KBM-7 (cell line): ENCODE data around the gene NFU1.
A peak's percentile ranks its signal among the peaks of the same experiment; 100 is the strongest.

Experiments used
- DNase-seq: peaks from one replicate; pipeline ENCODE4 v3.0.0-alpha.2; 2015
- in situ Hi-C: fragments of 300-500 bp; cut with MboI; formaldehyde crosslinking; loops from 2 replicates; pipeline ENCODE4 v1.14.3; 2020; ENCODE audit warnings: low sequenced_read_pairs, low pct_unique_long_range_greater_than_20kb, mixed read lengths

The NFU1 gene

DNA sequence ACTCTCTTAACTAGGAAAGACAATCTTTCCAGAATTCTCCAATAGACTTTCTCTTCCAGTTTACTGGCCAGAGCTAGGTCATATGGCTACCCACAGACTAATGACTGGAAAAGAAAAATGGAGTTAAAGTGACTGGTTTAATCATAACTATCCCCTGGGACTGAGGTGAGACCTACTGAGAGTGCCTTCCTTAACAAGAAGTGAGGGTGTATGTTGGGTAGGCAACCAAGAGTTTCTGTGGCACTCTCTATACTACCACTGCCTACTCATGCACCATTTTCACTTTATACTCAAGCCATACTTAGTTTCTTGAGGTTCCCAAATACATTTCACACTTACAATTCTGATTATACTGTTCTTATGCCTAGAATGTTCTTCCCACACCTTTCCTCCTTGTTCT, 43.3 kb downstream of the NFU1 start:
- DNase-seq = no peak
- in situ Hi-C loops = no loop called here

DNA sequence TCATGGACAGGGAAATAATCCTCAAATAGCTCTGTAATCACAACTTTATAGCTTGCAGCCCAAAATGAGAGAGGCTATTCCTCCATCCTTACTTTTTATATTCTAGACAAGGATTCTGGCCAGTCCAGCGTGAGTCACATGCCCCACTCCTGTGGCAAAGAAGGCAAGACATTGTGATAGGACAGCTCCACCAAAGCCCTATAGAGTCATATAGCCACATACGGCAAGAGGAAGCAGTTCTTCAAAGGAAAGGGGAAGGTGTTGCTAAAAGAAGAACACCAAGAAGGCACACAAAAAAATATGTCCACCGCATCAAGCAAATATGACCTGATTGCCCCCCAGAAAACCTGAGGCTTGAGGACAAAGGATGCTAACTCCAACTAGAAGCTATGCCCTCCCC, 46.8 kb downstream of the NFU1 start:
- in situ Hi-C loops = no loop called here
- peak; percentile 69 for DNase-seq

DNA sequence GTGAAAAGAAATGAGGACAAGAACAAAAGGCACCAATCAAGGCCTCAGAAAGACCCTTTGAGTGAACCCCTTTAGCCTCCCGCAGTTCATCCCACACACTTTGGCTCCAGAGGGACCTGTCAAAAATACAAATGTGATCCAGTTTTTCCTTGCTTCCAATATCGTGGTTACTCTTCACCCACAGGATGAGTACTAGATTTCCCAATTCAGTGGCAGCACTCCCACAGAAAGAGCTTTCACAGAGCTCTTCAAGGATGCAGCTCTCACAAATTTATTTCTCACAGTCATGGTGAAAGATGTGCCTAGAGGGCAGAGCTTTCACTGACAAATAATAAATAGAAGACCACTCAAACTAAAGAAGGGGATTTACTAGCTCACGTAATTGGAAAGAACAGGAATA, 47.2 kb downstream of the NFU1 start:
- in situ Hi-C loops = no loop called here
- no peak for DNase-seq

DNA sequence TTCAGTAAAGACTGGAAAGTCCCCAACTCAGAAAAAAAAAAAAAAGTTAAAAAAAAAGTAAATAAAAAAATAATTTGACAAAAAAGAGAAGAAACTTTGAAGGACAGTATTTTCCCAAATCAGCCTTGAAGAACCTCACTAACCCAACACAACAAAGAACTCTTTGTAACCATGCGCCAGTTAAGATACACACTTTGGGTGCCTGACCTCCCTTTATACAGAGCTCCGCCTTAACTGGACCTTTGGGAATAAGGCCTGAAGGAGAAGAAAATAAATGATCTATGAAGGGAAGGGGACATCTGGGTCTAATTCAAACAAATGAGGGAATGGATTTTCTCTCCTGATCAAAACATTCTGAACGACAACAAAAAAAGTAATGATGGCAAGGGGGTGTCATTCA, 48.0 kb downstream of the NFU1 start:
- in situ Hi-C loops = no loop called here
- DNase-seq = no peak

DNA sequence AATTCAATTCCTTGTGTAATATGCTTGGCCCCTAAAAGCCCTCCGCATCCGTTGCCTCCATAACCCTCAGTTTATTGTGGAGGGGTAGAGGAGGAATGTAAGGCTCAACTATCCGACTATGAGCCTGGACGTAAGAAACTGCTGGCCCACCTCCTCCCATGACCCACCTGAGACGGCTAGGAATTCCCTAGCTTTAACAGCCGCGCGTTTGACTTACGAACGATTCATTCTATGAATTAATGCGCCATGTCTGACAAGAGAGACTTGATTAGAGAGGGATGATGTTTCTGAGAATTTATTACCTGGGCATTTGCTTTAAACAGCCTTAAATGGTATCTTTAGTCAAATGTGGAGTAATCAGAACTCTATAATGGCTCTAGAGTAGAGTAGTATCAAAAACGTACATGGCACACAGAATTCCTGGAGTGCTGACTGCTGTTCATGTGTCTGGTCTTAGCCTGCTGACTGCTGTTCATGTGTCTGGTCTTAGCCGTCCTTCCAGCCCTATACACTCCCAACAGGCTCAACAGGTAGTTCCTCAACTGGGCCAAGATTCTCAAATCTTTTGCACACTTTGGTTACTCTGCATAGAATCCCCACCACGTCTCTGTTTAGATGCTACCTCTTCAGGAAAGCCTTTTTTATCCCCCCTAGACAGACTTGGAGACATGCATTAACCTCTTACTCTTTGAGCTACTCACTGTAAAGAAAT, 49.3 kb downstream of the NFU1 start:
- in situ Hi-C loops = no loop called here
- no peak for DNase-seq

DNA sequence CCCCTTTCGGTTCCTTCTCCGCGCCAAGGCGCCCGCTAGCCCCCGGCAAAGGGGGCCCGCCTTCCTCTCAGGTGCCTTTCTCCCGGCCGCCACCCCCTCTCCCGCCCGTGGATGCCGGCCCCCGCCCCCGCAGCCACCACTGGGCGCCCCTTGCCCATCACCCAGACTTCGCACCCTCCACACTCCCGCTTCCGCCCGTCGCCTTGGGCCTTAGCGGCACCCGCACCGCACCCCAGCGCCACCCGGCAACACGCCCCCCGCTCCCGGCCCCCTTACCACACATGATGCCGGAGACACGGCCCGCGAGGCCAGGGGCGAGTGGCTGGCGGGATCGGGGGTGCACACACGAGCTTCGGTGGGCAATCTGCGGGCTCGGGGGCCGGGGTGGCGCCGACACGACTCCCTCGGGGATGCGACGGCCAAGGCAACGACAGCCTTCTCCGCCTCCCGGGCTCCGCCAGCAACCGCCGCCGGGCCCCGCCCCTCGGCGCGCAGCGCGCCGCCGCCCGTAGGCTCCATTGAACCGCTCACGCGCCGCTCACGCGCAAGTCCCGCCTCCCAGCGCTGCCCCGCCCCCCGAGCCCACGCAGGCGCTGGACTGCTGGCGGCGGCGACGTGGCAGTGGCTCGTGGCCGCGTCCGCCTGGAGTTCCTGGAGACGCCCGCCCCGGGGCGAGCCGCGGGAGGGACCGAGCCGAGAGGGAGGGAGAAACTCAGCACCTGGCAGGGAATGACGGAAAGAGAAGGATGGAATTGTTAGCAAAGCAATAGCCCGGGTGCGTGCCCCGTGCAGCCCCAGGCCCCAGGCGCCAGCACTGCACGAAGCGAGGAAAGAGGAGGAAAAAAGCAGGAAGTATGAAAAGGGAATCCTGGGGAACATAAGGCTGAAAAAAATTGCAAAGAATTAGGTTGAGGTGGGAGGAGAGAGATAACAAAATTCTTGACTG, 50.2 kb downstream of the NFU1 start, which contains the start of gene GFPT1:
TSS of gene GFPT1 (minus strand) at position 439 of the 946 bp plus-strand sequence. CDS start at position 283, 156 bp downstream.
- in situ Hi-C loops = no loop called here
- peak; percentile 93 for DNase-seq

DNA sequence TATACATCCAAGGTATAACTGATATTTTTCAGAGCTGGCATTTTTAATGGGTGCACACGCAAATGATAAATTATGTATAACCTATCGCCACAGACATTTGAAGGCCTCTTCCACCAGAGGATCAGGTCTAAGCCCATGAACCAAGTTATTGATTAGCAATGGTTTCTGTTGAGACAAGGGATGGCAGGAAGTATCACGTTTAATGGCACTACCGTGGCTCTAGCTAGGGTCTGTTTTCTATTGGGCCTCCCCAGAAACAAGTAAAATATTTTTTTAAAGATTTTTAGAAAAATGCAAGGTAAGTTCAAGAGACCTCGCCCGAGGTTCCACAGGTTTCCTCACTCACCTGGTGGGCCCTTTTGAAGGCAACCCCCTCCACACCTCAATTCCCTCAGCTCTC, 50.9 kb downstream of the NFU1 start:
- DNase-seq = peak; percentile 30
- in situ Hi-C loops = no loop called here

DNA sequence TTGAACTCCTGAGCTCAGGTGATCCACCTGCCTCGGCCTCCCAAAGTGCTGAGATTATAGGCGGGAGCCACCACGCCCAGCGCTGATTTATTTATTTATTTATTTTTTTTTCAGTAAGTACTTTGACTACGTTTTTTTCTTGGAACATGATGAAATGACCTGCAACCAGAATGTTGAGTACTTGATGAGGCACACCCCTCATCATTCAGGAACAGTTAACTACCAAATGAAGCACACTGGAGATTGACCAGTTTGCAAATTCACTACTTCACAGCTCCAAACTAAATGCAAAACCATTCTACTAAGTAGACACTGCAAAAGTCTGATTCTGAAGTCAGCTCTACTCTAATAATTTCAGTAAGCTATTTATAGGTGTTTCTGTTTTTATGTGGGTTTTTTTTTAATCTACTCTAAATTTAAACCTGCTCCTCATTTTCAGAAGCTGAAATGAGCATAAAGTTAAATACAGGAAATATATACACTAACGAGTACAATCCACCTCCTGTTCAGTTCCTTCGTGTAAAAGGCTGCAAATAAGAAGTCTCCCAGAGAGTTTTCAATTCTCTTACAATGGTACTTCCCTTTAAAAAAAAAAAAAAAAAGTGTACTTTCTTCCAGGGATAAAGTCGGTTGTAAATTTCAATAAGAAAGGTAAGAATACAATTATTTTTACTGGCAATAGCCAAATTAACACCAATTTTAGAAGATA, 51.6 kb downstream of the NFU1 start:
- peak; percentile 30 for DNase-seq
- in situ Hi-C loops = no loop called here

DNA sequence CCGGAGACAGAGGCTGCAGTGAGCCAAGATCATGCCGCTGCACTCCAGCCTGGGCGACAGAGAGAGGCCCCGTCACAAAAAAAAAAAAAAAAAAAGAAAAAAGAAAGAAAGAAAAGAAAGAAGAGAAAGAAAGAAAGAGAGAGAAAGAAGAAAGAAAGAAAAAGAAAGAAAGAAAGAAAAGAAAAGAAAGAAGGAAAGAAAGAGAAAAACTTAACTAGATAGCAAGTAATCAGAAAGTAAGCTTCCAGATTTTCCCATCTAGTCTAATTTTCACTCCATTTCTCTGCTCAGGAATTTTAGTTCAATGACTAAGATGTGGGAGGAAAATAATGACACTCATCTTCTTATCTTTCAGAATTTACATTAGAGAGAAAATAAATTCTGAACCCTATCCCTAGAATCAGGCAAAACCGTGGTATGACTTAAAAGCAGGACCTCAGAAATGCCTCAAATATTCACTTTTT, 52.6 kb downstream of the NFU1 start:
- no peak for DNase-seq

DNA sequence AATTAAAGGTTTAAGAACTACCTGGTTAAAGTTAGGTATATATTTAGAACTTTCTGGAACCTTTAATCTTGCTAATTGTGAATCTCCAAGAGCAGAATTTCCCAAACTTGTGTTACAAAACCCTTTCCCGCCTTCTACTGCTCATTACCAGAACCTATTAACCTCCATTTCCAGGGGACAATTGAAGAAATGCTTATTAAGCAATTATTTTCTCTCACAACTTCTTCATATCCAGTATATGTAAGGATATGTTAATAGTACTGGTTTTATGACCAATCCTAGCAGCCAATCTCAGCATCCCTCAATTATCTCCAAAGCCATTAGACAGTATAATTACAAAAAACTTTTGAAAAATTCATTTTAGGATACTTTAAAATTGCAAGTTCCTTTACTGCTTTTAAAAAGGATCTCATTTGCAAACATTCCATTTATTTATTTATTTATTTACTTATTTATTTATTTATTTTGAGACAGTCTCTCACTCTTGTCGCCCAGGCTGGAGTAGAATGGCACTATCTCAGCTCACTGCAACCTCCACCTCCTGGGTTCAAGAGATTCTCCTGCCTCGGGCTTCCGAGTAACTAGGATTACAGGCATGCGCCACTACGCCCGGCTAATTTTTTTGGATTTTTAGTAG, 53.9 kb downstream of the NFU1 start:
- in situ Hi-C loops = no loop called here
- DNase-seq = no peak

More for the DNA sequence above, 52.6 kb downstream of the NFU1 start:
- in situ Hi-C loops = no loop called here

DNA sequence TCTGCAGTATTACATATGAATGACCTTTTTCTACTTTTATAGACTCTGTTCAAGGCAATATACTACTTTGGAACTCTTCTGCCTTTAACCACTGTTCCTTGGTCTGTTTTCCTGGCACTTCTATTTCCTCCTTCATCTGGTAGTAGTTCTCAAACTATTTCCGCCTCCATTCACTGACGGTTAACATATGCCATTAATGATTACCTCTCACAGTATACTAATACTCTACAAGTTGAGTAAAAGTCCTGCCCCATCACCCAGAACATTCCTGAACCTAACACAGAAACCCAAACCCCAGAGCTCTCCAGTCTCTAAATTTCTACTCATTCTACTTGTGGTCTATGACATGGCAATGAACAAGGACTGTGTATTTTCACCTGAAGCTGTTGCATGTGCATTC, 54.7 kb downstream of the NFU1 start:
- no peak for DNase-seq
- in situ Hi-C loops = no loop called here

DNA sequence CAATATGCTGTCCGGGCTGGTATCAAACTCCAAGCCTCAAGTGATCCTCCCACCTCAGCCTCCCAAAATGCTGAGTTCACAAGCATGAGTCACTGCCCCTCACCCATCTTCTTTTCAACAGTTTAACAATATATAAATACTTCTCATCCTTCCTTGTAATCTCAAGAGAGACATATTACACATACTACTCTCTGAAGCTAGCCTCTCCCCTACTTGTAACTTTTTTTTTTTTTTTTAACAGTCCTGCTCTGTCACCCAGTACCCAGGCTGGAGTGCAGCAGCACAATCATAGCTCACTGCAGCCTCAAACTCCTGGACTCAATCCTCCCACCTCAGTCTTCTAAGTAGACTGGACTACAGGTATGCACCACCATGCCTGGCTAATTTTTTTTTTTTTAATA, 55.9 kb downstream of the NFU1 start:
- in situ Hi-C loops = no loop called here
- no peak for DNase-seq

DNA sequence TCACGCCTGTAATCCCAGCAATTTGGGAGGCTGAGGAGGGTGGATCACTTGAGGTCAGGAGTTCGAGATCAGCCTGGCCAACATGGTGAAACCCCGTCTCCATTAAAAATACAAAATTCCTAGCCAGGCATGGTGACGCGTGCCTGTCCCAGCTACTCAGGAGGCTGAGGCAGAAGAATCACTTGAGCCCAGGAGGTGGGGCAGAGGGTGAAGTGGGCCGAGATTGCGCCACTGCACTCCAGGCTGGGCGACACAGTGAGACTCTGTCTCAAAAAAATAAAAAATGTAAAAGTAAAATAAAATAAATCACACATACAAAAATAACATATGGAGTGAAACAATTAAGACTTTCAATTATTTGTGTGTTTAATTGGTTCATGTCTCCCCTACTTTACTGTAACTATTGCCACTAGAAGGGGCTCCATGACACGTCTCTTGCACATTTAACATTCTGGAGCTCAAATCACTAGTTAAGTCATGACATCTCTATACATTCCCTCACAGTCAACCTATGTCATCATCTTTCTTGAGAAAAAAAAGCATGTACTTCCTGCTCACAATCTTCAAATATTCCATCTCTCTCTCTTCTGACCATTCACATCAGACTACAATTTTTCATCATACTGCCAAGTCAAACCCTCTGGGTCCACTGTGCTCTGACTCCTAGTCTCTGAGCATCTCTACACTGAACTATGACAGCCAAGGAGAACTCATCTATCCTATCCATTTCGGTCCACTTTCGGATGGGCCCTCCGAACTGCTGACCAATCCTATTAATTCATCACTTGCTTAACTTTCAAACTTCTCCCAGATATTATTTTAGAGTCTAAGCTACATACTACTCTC, 56.9 kb downstream of the NFU1 start:
- DNase-seq = no peak
- in situ Hi-C loops = no loop called here

DNA sequence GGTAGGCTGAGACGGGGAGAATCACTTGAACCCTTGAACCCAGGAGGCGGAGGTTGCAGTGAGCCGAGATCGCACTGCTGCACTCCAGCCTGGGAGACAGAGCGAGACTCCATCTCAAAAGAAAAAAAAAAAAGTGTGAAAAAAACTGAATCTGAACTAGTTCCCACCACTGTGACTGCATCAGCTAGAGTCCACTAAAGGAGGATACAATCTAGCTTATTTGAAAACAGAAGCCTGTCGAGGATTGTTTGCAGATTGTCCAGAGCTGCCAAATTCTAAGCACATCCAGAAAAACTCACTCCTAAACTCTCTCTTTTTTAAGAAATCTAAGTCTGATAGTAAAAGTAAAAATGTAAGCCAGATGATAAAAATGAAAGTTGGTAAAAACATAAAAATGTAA, 60.8 kb downstream of the NFU1 start:
- in situ Hi-C loops = no loop called here
- no peak for DNase-seq

DNA sequence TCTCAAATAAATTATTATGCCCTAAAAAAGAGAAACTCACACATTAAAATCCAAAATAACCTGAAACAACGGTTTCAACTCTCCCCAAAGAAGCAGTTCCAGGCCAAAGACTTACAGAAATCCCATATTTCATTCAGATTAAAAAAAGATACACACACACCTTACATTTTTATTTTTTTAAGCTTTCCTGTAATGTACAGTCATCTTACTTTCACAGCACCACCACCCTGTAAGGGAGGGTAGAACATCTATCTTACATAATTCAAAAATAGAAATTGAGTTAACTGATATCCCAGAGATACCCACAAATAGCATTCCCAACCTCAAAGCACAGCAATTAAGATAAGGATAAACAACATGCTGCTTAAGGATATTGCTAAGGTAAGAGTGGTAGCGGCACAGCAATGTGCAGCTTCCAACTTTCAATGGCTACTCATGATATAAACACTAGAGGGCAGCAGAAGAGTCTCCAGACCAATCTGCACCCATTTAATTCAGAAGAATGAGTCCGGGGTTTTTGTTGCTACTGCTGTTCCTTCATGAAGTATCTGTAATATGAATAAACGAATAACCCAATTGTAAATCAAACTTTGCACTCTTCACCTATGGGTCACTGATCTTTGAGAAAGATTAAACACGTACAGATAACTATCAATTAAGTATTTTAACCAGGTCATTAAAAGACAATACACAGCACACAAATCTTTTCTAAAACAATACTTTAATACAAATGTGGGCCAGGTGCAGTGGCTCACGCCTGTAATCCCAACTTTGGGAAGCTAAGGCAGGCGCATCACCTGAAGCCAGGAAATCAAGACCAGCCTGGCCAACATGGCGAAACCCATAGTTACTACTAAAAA, 61.5 kb downstream of the NFU1 start:
- in situ Hi-C loops = no loop called here
- peak; percentile 80 for DNase-seq

DNA sequence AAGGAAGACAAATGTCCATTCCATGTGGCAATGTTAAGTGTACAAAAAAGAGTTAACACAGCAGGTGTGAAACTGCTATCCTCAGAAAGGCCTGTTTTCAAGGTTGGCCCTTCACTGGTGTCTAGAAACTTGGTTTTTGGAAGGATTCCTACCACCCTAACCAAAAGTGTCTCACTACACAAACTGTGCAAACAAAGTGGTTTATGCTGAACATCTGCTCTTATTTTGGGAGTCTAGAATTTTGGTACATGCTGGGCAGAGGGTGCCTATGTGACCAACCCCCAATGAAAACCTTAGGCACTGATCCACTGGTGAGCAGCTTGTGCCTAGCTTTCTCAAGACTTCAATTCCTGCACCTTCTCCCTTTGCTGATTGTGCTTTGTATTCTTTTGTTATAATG, 64.5 kb downstream of the NFU1 start:
- in situ Hi-C loops = no loop called here
- DNase-seq = no peak

DNA sequence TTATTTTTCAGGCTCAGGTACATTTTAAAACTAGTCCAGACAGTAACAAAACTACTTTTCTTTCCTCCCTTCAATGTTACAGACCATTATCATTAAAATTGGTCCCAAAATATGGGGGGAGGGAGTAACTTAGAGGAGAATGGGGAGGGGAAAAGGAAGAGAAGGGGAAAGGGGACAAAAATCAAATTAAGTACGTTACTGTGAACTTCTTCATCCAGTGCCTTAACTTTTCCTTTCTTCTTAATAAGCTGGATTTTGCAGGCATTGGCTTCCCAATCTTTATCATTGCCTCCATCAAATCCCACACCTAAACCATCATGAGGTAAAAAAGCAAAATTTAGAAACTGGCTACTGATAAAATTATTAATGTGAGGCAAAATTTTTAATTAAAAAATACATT, 67.4 kb downstream of the NFU1 start:
- no peak for DNase-seq
- in situ Hi-C loops = no loop called here

DNA sequence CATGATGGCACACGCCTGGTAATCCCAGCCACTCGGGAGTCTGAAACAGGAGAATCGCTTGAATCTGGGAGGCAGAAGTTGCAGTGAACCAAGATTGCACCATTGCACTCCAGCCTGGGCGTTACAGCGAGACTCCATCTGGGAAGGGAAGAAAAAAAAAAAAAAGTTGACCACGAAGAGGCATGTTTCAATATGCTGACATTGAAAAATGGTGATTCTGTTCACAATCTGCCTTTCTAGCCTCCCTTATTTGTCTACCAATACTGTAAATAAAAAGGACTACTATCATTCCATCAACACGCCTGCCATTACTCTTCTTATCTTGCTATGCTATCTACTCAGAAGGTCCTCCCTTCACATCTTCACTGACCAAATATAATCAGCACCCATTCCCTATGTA, 68.6 kb downstream of the NFU1 start:
- in situ Hi-C loops = no loop called here

More for the DNA sequence above, 68.6 kb downstream of the NFU1 start:
- no peak for DNase-seq
